ENCODE measurements around the gene SLC13A5. TPM values are rescaled to one million over a fixed set of nuclear protein-coding genes. Genes with fewer than 3 reads are reported as not detected.

The SLC13A5 gene
- total RNA-seq, 1 experiment from 2014 or later, result not detected

GRCh38 chr17:6684460-6684783, 28.7 kb downstream of the SLC13A5 start:
- no peak for DNase-seq (ENCODE audit: low read depth)

DNA sequence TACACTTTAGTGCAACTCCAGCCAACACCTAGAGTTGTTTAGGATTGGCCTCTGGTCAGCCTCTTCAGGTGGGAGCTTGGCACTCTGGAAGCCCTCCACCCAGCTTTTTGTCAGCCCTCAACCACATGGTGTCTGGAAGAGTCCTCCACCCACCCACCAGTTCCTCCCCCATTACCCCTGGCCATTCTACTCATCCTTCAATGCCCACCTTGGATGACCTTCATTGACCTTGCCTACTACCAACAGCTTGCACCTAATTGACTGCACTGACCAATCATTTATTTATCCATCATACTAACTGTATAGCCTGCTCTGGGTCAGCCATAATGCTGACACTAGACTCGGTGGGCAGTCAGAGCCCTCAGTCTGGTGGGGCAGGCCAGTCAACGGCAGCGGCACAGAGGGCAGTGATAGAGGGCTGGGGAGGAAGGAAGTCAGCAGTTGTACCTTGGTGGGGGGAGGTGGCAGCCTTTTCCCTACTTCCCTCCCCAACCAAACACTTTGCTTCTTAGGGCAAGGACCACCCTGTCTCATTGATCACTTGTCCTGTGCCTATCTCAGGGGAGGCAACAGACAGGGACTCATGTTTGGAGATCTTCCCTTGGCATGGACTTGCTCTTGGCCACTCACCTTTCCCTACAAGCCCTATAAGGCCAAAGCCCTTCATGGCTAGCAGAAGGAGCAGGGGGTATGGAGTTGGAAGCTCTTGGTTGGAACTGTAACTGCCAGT, 29.3 kb downstream of the SLC13A5 start:
- DNase-seq (ENCODE audit: low read depth), result no peak

DNA sequence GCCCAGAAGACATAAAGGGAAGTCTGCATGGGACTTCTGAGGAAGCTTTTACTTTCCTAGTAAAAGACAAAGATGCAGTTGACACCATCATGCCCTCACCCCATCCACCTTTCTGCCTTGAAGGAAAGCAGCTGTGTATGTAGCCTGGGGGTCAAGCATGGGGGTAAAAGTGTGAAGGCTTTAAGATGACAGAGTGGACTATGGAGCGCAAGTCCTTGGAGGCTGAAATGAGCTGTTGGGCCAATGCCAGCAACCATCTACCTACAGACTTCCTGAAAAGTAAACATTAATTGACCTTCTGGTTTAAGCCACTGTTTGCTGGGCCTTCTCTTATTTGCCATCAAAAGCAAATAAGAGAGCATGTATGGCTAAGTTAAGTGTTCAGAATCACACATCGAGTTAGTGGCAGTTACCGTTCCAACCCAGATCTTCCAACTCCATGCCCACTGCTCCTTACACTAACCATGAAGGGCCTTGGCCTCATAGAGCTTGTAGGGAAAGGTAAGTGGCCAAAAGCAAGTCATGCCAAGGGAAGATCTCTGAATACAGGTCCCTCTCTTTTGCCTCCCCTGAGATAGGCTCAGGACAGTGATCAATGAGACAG, 30.0 kb downstream of the SLC13A5 start:
- DNase-seq (ENCODE audit: low read depth), result no peak

DNA sequence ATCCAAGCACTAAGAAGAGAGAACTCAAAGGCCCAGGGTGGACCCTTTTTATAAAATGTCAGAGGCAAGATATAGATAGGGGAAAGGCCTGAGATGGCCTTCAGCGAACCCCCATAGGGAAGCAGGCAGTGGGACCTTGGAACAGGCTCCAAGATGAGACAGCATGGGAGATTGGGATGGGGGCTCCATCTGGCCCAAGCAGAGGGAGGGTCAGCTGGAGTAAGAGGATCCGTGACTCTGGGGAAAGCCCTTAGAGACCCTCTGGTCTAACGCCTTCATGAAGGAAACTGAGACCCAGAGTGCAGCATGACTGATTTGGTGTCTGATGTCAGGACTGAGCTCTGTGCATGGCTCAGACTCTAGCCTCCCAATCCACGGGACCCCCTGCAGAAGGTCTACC, 30.8 kb downstream of the SLC13A5 start:
- DNase-seq (ENCODE audit: low read depth), result no peak

DNA sequence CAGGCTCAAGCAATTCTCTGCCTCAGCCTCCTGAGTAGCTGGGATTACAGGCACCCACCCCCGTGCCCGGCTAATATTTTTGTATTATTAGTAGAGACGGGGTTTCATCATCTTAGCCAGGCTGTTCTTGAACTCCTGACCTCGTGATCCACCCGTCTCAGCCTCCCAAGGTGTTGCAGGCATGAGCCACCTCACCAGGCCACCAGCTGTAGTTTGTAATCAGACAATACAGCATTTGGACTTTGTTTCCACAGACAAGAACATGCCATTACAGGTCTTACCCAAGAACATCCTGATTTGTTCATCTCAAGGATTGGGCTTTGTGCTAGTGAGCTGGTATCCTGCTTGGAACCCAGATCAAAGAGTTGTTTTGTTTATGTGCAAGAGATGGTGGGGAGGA, 31.5 kb downstream of the SLC13A5 start:
- DNase-seq (ENCODE audit: low read depth), result no peak

DNA sequence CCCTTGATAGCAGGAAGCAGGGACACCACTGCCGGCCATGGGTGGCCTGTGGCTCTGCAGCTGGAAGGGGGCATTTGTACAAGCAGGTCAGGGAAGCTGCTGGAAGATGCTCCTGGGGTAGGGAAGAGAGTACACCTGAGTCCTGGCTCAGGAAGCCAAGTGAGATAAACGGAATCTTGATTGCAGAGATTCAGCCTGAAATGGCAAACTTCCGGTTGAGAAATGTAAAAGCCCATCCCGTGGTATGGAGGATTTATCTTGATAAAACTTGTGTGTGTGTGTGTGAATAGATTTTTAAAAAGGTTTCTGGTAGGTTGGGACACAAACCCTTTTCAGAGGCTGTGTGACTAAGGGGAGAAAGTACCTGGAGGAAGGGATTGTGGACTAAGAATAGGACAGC, 32.0 kb downstream of the SLC13A5 start:
- no peak for DNase-seq (ENCODE audit: low read depth)

DNA sequence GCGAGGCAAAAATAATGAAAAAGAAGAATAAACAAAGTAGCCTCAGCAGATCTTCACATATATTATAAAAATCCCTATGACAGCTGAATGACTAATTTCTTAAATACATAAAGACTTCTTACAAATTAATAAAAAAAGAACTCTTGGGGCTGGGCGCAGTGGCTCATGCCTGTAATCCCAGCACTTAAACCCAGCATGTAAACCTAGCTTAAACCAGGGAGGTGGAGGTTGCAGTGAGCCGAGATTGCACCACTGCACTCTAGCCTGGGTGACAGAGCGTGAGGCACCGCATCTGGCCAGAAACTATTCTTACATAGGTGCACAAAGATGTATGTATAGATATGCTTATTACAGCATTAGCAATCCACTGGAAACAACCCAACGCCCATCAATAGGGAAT, 33.9 kb downstream of the SLC13A5 start:
- DNase-seq (ENCODE audit: low read depth), result no peak

GRCh38 chr17:6677946-6678345, 35.2 kb downstream of the SLC13A5 start:
- no peak for DNase-seq (ENCODE audit: low read depth)

GRCh38 chr17:6677158-6677831, 35.9 kb downstream of the SLC13A5 start:
- peak; percentile 64 for DNase-seq (ENCODE audit: low read depth)

DNA sequence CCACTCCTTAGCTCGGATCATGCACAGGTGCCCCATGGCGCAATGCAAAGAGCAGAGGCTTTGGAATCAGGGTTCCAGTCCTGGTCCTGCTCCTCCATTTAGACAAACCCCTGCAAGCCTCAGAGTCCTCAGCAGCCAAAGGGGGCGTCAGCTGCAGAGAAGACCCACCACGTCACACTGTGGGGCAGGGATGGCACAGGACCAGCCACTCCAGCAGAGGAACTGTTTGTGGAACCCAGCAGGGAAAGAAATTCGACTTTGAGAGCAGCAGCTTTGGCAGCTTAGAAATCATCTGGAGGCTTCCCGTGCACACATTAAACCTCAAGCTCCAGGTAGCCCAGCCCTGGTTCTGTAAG, 36.4 kb downstream of the SLC13A5 start:
- DNase-seq (ENCODE audit: low read depth), result no peak

GRCh38 chr17:6675201-6675825, 37.9 kb downstream of the SLC13A5 start:
- DNase-seq (ENCODE audit: low read depth), result no peak

- no peak for DNase-seq (ENCODE audit: low read depth)
These were observed 38.6 kb downstream of the SLC13A5 start for GRCh38 chr17:6674586-6674985.

DNA sequence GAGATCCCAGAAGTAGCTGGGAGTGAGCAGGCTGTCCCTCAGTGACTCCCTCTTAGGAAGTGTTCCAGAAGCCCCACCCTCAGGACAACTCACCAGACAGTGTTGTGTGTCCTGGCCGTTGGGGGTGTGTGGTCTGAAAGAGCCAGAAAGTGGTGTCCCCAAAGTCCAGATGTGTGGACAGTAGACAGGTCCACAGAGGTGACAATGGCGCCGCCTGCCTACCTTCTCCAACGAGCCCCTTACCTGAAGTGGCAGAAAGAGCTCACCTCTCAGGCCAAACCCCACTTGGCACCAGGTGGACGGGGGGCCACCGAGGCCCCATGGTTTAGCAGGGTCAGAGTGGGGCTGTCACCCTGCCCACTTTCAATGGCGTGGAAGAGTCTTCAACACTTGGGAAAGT, 41.7 kb downstream of the SLC13A5 start:
- DNase-seq (ENCODE audit: low read depth), result no peak

GRCh38 chr17:6670999-6671398, 42.2 kb downstream of the SLC13A5 start:
- DNase-seq (ENCODE audit: low read depth), result no peak

- DNase-seq (ENCODE audit: low read depth), result no peak
These were observed 42.6 kb downstream of the SLC13A5 start for GRCh38 chr17:6670571-6670970.

GRCh38 chr17:6669479-6670212, 43.5 kb downstream of the SLC13A5 start:
- DNase-seq (ENCODE audit: low read depth), result peak; percentile 57

- DNase-seq (ENCODE audit: low read depth), result no peak
These were observed 44.3 kb downstream of the SLC13A5 start for GRCh38 chr17:6668727-6669425.

DNA sequence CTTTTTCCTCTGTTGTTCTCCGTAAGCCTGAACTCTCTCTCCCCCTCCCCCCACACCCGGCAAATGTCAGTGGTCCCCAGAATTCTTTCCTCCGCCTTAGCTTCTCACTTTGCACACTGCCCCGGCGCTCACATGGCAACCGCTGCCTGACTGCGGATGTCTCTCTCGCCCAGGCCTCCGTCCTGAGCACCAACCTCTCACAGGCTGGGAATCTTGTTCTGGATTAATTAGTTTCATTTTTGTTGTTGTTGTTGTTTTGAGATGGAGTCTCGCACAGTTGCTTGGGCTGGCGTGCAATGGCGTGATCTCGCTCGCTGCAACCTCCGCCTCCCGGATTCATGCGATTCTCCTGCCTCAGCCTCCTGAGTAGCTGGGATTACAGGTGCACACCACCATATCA, 45.0 kb downstream of the SLC13A5 start:
- DNase-seq (ENCODE audit: low read depth), result no peak

GRCh38 chr17:6667516-6667915, 45.7 kb downstream of the SLC13A5 start:
- no peak for DNase-seq (ENCODE audit: low read depth)

- no peak for DNase-seq (ENCODE audit: low read depth)
These were observed 46.6 kb downstream of the SLC13A5 start for GRCh38 chr17:6666557-6666956.

DNA sequence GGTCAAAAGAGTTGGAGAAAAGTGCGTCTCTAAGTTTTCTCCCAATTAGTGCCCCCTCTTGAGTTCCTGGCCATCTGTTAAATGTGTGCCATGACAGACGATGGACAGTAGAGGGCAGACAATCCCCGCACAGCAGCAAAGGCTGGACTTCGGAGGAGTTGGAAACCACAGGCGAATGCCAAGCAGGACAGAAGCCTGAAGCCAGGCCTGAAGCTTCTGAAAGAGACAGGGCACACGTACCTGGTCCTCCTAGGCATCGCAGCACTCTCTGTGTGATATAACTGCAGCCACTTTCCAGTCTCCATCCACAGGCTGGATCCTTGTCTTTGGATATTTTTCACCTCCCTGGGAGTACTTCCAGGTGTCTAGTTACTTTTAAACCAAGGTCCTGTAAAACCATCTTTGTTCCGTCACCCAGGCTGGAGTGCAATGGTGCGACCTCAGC, 47.1 kb downstream of the SLC13A5 start:
- peak; percentile 65 for DNase-seq (ENCODE audit: low read depth)
